Sigmoid colon (tissue), 4 donors: ENCODE measurements around the gene IFNGR2.

Source experiments
- EP300 ChIP-seq, 4 donors: sonication (generic); formaldehyde crosslinking; IDR thresholded peaks; one replicate each; pipeline ENCODE4 v1.6.1; 2017; ENCODE audit warnings: antibody characterized with exemption in 4 of 4
- POLR2AphosphoS5 ChIP-seq, 4 donors: sonication (generic); formaldehyde crosslinking; IDR thresholded peaks; one replicate each; pipeline ENCODE4 v1.6.1; 2017; ENCODE audit warnings: antibody characterized with exemption in 4 of 4

DNA sequence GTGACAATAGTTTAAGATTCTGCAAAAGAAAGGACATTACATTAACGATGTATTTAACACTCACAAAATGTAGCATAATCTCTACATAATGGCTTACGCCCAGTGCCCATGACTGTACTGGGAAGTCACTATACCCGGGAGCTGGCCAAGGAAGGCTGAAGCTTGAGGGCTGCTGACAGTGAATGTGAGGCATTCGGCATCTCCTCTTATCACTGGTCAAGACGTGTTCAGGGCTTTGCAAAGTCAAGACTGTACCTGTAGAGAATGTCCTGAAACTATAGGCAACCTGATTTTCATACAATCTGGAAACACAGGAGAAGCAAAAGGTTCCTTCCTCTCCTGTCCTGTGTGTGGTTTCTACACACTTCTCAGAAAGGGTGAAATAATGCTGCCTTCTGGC is 12.7 kb upstream of the IFNGR2 start:
- no peak for TF ChIP-seq POLR2AphosphoS5 (IDR thresholded peaks at IDR 0.05)
- TF ChIP-seq EP300 (IDR thresholded peaks at IDR 0.05): no peak
